Coronary artery (tissue), 2 donors: ENCODE results near the gene HNF4A.

Experiments used
- DNase-seq: peaks from one replicate; pipeline ENCODE4 v3.0.0-alpha.2; 2017; ENCODE audit warnings: low spot score
- H3K27ac ChIP-seq, 2 donors: fragments of 200-600 bp; sonication (generic); one replicate each; pipeline ENCODE4 v1.5.1; 2016 to 2019
- H3K4me3 ChIP-seq: fragments of 200-600 bp; sonication (generic); 2 replicates; pipeline ENCODE4 v1.5.1; 2016; ENCODE audit warnings: mild to moderate bottlenecking, moderate library complexity
- TF ChIP-seq, protein P1 (sequence below): fragments of 200-600 bp; sonication (generic); IDR thresholded peaks from one replicate; pipeline ENCODE4 v1.5.1; 2019; ENCODE audit warnings: antibody characterized with exemption

HNF4A gene

DNA sequence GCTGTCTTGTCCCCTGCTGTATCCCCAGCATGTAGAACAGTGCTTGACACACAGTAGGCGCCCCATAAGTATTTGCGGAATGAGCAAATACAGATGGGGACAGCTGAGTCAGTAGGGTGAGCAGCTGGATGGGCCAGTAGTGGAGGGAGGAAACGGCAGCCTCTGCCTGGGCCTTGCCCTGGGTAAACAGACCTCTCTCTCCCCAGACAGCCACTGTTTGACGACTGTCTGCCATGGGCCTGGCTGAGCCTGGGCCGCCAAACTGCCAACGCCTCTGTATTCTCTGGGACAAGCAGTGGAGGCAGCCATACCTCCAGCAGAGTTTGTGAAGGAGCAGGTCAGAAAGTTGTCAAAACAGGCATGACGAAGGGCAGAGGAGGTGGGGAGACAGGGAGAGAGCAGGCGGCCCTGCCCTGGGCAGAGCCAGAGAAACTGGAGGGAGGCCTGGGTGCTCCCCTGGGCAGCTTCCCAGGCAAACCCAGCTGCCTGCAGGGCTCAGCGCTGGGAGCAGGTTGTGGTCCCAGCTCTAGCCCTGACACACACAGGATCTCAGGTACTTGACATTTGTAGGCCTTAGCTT is 15.2 kb downstream of the HNF4A start:
- no peak overlapping the region for H3K27ac ChIP-seq
- TF ChIP-seq, protein P1, sequence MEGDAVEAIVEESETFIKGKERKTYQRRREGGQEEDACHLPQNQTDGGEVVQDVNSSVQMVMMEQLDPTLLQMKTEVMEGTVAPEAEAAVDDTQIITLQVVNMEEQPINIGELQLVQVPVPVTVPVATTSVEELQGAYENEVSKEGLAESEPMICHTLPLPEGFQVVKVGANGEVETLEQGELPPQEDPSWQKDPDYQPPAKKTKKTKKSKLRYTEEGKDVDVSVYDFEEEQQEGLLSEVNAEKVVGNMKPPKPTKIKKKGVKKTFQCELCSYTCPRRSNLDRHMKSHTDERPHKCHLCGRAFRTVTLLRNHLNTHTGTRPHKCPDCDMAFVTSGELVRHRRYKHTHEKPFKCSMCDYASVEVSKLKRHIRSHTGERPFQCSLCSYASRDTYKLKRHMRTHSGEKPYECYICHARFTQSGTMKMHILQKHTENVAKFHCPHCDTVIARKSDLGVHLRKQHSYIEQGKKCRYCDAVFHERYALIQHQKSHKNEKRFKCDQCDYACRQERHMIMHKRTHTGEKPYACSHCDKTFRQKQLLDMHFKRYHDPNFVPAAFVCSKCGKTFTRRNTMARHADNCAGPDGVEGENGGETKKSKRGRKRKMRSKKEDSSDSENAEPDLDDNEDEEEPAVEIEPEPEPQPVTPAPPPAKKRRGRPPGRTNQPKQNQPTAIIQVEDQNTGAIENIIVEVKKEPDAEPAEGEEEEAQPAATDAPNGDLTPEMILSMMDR = no peak
- no peak for DNase-seq
- H3K4me3 ChIP-seq = no peak overlapping the region

DNA sequence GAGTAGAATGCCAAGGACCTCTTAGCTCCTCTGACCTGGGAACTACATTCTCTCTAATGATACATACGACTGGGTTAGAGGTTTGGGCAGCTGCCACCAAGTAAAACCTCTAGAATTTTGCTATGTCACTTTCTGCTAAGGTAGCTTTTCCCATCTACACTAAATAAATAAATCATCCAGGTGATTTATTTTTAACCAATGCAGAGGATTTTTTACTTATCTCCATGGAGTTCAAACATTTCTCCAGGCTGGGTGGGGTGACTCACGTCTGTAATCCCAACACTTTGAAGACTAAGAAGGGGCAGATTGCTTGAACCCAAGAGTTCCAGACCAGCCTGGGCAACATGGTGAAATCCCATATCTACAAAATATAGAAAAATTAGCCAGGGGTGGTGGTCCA is 27.1 kb downstream of the HNF4A start:
- H3K27ac ChIP-seq = no peak overlapping the region
- DNase-seq = no peak
- TF ChIP-seq, protein P1 = no peak
- H3K4me3 ChIP-seq = no peak overlapping the region

DNA sequence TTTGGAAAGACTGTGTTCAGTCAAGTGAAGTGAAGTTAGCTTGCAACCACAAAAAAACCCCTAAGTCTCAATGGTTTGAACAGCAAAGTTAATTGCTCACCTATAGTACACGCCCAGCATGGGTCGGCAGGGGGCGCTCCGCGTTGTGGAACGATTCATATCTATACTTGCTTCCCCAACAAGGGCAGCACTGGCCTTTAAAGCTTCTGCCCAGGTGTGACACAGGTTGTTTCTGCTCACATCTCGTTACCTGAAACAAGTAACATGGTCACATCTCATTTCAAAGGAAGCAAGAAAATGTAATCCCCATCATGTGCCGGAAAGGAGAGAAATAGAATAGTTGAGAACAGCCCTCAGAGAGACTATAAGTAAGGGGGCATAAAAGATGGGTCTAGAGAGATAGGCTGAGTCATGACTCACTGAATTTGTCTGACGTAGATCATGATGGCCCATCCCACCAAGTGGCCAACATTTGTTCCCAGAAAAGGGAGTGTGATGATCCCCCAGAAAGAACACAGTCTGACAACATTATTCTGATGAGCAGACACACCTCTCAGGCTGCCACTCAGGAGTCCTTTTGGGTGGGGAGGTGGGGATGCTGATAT is 29.0 kb downstream of the HNF4A start:
- TF ChIP-seq, protein P1 = peak; percentile 43
- no peak for DNase-seq
- H3K4me3 ChIP-seq = no peak overlapping the region
- no peak overlapping the region for H3K27ac ChIP-seq

DNA sequence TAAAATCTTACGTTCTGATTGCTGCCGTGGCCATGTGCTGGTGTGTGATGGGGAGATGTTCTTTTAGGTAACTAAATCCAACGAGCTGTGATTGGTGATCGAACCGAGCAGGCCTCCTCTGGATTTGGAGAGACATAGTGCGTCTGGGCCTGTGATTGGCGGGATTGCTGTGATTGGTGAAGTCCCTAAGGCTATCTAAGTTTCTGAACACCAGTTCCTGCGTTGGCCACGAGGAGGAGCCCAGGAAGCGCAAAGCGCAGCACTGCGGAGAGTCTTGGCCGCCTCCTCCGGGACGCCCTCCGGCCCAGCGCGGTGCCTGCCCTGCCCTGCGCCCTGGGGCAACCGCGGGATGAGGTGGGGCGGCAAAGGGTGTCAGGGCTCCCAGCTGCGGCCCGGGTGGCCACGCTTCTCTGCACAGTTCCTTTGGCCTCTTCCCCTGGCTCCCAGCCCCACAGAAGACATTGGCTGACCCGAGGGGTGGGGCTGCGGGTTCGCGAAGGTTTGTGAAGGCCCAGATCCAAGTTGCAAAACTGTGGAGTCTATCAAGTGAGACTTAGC is 33.0 kb downstream of the HNF4A start:
- no peak for DNase-seq
- Histone ChIP-seq H3K27ac (no peak overlapping the region), H3K4me3 (peak overlapping the region; percentile 44)
- TF ChIP-seq, protein P1 = peak; percentile 31

DNA sequence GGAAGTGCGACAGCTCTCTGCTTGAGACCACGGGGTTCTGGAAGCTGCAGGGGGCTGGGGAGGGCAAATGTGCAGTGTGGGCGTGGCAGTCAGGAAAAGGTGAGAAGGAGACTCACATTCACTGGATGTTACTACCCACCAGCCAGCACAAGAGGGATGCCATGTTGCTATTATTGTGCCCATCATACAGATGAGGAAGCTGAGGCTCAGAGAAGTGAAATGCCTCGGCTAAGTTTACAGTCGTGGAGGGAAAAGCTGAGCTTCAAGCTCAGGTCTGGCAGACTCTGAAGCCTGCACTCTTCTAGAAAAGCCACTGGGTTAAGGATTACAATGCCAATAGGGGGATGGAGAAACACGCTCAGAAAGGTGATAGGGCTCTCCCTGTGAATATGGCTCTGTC is 34.4 kb downstream of the HNF4A start:
- Histone ChIP-seq H3K27ac (no peak overlapping the region), H3K4me3 (no peak overlapping the region)
- no peak for DNase-seq
- TF ChIP-seq, protein P1 = no peak

DNA sequence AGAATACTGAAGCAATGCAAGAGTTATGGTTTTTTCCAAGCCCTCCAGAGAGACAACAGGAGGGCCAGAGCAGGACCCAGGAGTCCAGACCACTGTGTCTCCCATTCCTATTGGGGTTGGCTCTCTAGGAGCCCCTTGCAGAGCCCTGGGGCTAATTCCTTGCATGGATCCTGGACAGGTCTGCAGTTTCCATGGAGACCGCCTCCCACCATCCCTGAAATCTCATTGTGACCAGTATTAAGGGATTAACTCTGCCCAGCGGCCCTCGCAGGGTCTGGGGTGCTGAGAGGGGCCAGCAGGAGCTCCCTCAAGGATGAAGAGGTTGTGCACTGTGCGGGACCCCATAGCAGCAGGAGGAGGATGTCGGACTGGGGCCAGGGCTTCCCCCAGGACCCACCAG is 34.8 kb downstream of the HNF4A start:
- Histone ChIP-seq H3K27ac (no peak overlapping the region), H3K4me3 (no peak overlapping the region)
- TF ChIP-seq, protein P1 = no peak
- DNase-seq = no peak
